HG03066 (cell line): ENCODE data around the gene RYR3.

Source experiments
- ATAC-seq: cut with Tn5 transposase; IDR thresholded peaks from one replicate; pipeline ENCODE4 v1.9.1; 2021; ENCODE audit warnings: low read depth; ENCODE audit not compliant: unreplicated experiment

RYR3 gene

GRCh38 chr15:33679061-33679460, 368.3 kb downstream of the RYR3 start:
- no peak for ATAC-seq

GRCh38 chr15:33680336-33680735, 369.6 kb downstream of the RYR3 start:
- ATAC-seq: no peak

GRCh38 chr15:33693166-33693800, 382.5 kb downstream of the RYR3 start:
- no peak for ATAC-seq

- no peak for ATAC-seq
Observed at GRCh38 chr15:33698126-33698525, 387.4 kb downstream of the RYR3 start.

GRCh38 chr15:33699145-33699544, 388.4 kb downstream of the RYR3 start:
- no peak for ATAC-seq

- ATAC-seq: no peak
Observed at GRCh38 chr15:33699691-33700447, 389.1 kb downstream of the RYR3 start.

- no peak for ATAC-seq
Observed at GRCh38 chr15:33700695-33701303, 390.0 kb downstream of the RYR3 start.

- no peak for ATAC-seq
Observed at GRCh38 chr15:33701304-33701696, 390.5 kb downstream of the RYR3 start.

- no peak for ATAC-seq
Observed at GRCh38 chr15:33706173-33706572, 395.4 kb downstream of the RYR3 start.

GRCh38 chr15:33710748-33711147, 400.0 kb downstream of the RYR3 start:
- no peak for ATAC-seq

- ATAC-seq: no peak
Observed at GRCh38 chr15:33716025-33716424, 405.3 kb downstream of the RYR3 start.

- no peak for ATAC-seq
Observed at GRCh38 chr15:33720952-33721351, 410.2 kb downstream of the RYR3 start.

- ATAC-seq: no peak
Observed at GRCh38 chr15:33722005-33722672, 411.4 kb downstream of the RYR3 start.

- ATAC-seq: no peak
Observed at GRCh38 chr15:33722673-33723015, 411.9 kb downstream of the RYR3 start.

- no peak for ATAC-seq
Observed at GRCh38 chr15:33724321-33725036, 413.7 kb downstream of the RYR3 start.

GRCh38 chr15:33729653-33730052, 418.9 kb downstream of the RYR3 start:
- ATAC-seq: no peak

GRCh38 chr15:33730815-33731214, 420.0 kb downstream of the RYR3 start:
- no peak for ATAC-seq

GRCh38 chr15:33735143-33735542, 424.4 kb downstream of the RYR3 start:
- ATAC-seq: no peak

- no peak for ATAC-seq
Observed at GRCh38 chr15:33735637-33736247, 425.0 kb downstream of the RYR3 start.
